HG03095 (cell line): ENCODE data around the gene MAP1B.

Source experiments
- ATAC-seq: cut with Tn5 transposase; IDR thresholded peaks from one replicate; pipeline ENCODE4 v1.9.1; 2021; ENCODE audit warnings: moderate library complexity; ENCODE audit not compliant: unreplicated experiment

The MAP1B gene

DNA sequence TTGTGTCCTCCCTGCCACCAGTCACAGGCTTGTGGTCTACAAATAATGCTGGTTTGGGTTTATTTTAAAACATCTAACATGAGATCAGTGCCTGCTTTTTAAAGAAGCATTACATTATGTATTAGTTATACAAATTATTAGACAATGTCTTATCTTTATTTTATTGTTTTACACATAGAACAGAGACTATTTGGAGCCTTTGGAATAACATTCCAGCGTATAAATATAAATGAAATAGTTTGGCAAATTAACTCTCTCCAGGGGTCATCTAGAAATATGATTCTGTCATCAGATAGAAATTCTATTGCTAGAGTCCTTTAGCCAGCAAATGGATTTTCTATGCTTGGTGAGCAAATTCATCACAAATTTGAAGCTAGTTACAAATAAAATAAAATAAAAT lies 22.4 kb downstream of the MAP1B start:
- ATAC-seq = no peak

DNA sequence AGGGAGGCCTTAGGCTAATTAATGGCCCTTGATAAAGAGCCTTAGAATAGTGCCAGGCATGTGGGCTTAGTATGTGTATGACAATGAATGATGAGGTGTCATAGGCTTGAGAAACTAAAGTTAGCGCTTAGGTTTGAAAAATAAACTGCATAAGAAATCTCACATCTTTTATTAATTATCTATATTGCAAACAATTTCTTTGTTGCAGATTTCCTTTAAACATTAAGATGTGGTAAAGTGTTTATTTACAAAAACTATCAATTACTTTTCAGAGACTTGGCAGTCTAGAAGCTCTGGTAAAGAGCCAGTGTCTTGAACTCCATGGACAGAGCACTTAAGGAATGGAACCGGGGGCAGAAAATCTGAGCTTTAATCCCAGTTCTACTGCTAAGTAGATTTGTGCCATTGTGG lies 23.1 kb downstream of the MAP1B start:
- no peak for ATAC-seq

DNA sequence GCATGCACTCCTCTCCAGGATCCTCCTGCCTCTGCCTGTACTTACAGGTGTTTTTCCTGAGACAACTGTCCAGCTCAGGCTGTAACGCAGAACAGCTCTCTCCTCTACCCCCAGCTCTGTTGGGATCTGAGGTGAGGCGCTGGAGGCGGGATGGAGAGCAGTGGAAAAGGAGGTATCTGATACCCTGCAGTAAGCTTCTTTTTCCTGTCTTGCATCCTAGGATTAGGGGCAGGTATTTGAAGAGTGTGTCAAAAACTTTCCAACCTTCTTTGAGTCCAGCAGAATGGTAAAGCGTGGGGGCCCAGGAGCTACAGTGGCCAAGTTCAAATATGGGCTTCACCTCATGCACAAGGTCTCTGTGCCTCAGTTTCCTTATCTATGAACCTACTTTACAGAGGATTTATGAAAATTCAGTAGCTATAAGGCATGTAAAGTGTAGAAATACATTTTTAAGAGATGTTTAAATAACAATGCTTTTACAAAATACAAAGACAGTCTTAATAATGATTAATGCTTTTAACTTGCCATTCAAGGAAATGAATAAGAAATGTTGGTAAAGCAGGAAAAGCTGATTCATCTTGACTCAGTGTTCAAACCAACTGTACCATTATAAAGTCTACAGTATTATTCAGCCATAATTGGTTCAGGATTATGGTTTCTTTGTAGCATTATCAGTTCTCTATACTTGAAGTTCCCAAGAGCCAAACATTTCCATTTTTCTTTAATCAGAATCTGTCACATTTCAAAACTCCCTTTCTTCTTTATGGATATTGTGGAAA lies 26.1 kb downstream of the MAP1B start:
- no peak for ATAC-seq

DNA sequence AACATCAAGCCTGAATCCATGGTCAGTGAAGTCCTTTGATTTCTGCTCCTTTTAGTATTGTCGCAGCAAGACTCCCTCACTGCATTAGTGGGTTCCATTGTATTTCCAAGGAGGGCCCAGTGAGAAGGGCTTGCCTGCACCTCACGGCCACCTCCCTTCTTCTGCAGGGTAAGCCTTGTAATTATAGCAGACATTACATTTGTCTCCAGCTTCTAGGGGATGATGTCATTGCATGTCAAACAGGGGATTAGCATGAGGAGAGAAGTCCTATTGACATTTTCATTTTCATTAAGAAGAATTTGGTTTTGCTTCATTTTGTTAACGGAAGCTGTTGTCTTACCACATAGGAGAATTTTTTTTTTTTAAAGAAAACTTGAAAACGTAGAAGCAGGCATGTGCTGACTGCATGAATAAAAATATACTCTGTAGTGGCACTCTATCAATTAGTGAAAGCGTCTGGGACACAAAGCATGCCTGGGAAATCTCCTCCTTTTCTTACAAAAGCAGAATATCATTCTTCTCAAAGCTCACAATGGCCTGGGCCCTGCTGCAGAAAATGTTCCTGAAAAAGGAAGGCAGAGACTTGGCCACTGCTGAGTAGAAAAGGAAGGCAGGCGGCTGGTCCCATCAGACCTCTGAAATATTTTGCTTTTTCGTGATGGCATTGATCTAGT lies 27.1 kb downstream of the MAP1B start:
- no peak for ATAC-seq

DNA sequence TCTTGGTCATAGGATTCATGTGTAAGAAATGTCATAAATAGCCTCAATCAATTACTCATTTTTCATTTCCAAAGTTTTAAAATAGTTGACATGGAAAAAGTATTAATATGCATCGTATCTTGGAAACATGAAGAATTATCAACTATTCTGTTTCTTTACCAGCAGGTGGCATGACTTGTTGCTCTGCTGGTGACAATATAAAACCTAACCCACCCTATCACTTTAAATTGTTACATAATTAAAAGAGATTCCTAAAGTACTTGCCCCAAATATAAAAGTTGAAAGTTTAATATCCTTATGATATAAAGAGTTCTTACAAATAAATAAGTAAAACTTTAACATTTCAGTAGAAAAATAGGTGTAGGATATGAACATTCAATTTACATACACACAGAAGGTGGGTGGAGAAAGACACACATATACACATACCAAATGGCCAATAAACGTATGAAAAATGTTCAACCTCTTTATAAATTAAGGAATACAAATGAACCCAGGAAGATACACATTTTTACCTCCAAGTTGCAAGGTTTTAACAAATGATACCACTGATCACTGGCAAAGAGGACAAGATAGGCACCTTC lies 30.6 kb downstream of the MAP1B start:
- ATAC-seq = no peak

- no peak for ATAC-seq
Observed at GRCh38 chr5:72138943-72139521, 31.8 kb downstream of the MAP1B start.

- ATAC-seq = no peak
Observed at GRCh38 chr5:72140711-72141110, 33.4 kb downstream of the MAP1B start.

DNA sequence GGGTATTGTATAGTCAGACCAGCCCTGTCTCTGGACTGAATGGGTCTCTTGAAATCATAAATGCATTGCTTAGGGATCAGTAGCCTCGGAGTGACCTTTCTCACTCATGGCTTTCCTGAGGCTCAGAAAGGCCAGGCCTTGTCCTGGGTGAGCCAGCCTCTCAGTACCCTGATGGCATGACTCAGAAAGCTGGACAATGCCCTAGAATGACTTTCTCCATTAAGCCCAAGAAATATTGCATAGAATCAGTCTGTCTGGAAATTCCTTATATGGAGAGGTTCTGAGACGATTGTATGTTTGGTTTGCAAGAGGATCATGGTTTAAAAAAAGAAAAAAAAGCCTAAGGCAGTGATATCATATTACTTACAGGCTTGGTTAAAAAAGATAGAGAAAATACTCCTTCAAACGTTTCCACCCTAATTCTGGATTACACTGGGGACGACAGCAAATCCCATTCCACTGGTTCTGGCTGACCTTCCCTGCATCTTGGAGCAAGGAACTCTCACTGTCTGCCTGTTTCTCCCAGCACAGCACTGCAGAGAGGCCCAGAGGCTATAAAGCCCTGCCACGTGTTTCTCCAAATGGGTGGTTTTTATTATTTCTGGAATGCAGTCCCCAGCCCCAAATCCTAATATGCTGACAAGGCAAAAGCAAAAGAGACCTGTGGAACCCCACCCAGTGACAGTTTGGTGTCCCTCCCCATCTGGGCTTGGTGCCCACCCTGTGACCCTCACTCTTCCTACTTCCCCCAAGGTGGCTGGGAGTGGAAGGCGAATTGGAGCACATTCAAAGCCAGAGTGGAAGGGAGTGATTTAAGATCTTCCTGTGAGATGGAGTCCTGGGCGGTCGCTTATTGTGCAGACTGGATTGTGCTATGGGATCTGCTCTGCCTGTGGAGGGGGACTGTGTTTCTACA lies 34.4 kb downstream of the MAP1B start:
- ATAC-seq = no peak

GRCh38 chr5:72144762-72145161 lies 37.5 kb downstream of the MAP1B start:
- no peak for ATAC-seq

GRCh38 chr5:72145348-72145747 lies 38.1 kb downstream of the MAP1B start:
- no peak for ATAC-seq

- ATAC-seq = no peak
Observed at GRCh38 chr5:72146056-72146455, 38.8 kb downstream of the MAP1B start.

DNA sequence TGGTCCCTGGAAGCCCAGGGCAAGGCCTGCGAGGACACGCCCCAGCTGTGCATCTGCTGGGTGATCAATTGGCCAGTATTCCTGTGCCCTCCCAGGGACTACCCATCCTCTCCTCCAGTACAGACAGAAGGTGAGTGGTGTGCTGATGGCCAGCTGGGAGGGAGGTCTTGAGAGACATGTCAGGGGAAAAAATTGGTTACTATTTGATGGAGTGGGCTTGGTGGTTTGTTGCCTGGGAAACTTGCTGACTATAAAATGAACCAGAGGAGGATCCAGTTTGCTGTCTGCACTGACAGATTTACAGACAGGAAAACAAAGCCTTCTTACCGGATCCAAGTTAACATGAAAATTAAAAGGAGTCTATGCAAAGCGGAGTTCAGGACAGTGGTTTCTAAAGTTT lies 40.3 kb downstream of the MAP1B start:
- ATAC-seq = no peak

DNA sequence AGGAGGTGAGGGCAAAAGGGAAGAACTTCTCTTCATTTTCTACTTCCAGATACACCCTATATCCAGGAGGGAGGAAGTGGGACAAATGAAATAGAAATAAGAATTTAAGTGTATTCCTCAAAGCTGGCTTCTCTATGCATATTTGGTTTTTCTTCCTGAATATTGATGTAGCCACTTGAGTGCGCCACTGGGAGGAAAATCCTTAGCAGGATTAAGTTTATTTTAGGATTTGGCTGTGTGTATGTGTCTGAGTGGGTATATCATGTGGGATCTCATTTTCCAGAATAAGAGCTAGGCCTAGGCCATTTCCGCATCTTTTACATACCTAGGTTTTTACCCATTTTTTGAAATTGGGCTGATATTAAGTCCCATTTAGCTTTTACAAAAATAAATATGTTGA lies 42.5 kb downstream of the MAP1B start:
- ATAC-seq = no peak

DNA sequence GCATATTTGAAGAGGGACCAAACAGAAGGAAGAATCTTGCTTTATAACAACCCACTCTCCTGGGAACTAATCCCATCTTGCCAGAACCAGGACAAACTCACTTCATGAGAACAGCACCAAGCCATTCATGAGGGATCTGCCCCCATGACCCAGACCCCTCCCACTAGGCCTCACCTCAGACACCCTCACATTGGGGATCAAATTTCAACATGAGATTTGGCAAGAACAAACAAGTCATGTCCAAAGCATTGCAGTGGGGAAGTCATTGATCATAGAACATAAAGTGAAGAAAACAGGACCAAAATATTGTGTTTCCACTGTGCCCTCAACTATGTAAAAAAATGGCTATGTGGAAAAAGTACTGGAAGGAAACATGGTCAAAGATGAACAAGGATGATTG lies 43.9 kb downstream of the MAP1B start:
- no peak for ATAC-seq

GRCh38 chr5:72151646-72152045 lies 44.4 kb downstream of the MAP1B start:
- ATAC-seq = no peak

DNA sequence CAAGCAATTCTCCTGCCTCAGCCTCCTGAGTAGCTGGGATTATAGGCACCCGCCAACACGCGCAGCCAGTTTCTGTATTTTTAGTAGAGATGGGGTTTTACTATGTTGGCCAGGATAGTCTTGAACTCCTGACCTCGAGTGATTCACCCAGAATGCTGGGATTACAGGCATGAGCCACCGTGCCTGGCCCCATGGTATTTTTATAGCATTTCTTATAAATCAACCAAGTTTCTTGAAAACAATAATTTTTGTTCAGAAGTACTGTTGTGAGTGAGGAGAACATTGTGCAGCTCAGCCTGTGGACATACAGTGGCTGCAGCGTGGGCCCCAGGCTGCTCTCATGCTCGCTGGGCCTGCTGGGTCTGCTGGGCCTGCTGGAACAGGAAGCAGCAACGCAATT lies 45.3 kb downstream of the MAP1B start:
- ATAC-seq = no peak

DNA sequence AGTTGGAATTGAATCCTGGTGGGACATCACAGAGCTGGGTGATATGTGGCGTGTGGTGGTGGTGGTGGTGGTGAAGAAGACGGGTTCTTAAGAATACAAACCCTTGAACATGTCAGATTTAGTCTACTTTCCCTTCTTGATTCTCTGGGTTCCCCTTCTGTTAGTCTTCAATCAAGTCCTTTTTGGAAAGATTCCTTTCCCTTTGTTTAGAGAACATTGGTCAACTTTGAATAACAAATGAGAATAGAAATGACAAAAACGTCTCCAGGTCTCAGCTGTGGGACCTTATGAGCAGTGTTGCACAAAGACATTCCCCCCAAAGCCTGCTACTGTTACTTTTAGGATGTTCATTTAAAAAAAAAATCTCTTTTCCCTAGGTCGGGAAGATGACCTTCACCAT lies 46.3 kb downstream of the MAP1B start:
- no peak for ATAC-seq

DNA sequence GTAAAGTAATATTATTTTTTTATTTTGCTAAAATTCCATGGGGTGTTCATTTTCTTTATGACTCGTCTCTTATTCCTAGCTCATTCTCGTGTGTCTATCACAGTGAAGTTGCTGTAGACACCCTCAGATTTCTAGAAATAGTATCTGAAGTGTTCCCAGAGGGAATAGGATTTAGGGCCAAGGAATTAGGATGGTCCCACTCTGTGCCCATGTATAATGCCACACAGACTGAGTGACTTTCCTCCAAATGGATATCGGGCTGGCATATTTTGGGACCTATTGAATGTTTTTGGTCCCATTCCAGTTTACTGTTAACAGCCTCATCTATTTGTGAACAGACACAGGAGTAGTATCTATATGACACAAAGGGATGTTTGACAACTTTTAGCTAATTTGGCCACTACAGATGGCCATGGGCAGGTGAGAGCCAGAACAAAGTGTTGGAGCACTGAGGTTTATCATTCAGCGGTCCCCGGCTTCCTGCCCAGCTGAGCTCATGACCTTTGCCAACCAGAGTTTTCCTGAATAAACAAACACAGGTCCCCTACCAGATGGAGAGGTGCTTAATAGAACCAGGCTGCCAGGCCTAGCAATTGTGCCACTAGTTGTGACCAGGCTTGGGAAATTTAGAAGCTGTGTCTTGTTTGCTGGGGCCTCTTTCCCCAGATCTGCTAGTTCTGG lies 46.9 kb downstream of the MAP1B start:
- no peak for ATAC-seq

- ATAC-seq = no peak
Observed at GRCh38 chr5:72156946-72157624, 49.8 kb downstream of the MAP1B start.

- ATAC-seq = no peak
Observed at GRCh38 chr5:72157625-72157962, 50.3 kb downstream of the MAP1B start.
